ENCODE measurements around the gene C19orf12. TPM values are rescaled to one million over a fixed set of nuclear protein-coding genes. Genes with fewer than 3 reads are reported as not detected.

The C19orf12 gene
- total RNA-seq = 18.4 and 22.6 TPM in 2 replicates

GRCh38 chr19:29714953-29715700 is at the start of gene C19orf12:
Gene C19orf12 (minus strand): TSS chr19:29715261. CDS start chr19:29708413, 6,848 bp downstream.
- no peak for DNase-seq (ENCODE audit: low read depth, low spot score)

GRCh38 chr19:29764361-29764760 is 49.3 kb upstream of the C19orf12 start:
- no peak for DNase-seq (ENCODE audit: low read depth, low spot score)

GRCh38 chr19:29763196-29763595 is 48.1 kb upstream of the C19orf12 start:
- DNase-seq (ENCODE audit: low read depth, low spot score) = no peak

GRCh38 chr19:29761575-29762232 is 46.6 kb upstream of the C19orf12 start:
- no peak for DNase-seq (ENCODE audit: low read depth, low spot score)

- DNase-seq (ENCODE audit: low read depth, low spot score) = no peak
Observed at GRCh38 chr19:29760752-29761502, 45.9 kb upstream of the C19orf12 start.

- DNase-seq (ENCODE audit: low read depth, low spot score) = no peak
Observed at GRCh38 chr19:29759359-29759758, 44.3 kb upstream of the C19orf12 start.

- DNase-seq (ENCODE audit: low read depth, low spot score) = no peak
Observed at GRCh38 chr19:29758863-29759262, 43.8 kb upstream of the C19orf12 start.

GRCh38 chr19:29757551-29757950 is 42.5 kb upstream of the C19orf12 start:
- no peak for DNase-seq (ENCODE audit: low read depth, low spot score)

- no peak for DNase-seq (ENCODE audit: low read depth, low spot score)
Observed at GRCh38 chr19:29753934-29754305, 38.9 kb upstream of the C19orf12 start.

- DNase-seq (ENCODE audit: low read depth, low spot score) = no peak
Observed at GRCh38 chr19:29753190-29753933, 38.3 kb upstream of the C19orf12 start.

GRCh38 chr19:29752450-29753025 is 37.5 kb upstream of the C19orf12 start:
- no peak for DNase-seq (ENCODE audit: low read depth, low spot score)

GRCh38 chr19:29751932-29752331 is 36.9 kb upstream of the C19orf12 start:
- no peak for DNase-seq (ENCODE audit: low read depth, low spot score)

GRCh38 chr19:29750001-29750400 is 34.9 kb upstream of the C19orf12 start:
- DNase-seq (ENCODE audit: low read depth, low spot score) = no peak

GRCh38 chr19:29748996-29749849 is 34.2 kb upstream of the C19orf12 start:
- no peak for DNase-seq (ENCODE audit: low read depth, low spot score)

GRCh38 chr19:29745253-29745652 is 30.2 kb upstream of the C19orf12 start:
- no peak for DNase-seq (ENCODE audit: low read depth, low spot score)

GRCh38 chr19:29743681-29744080 is 28.6 kb upstream of the C19orf12 start:
- DNase-seq (ENCODE audit: low read depth, low spot score) = no peak

GRCh38 chr19:29741776-29742175 is 26.7 kb upstream of the C19orf12 start:
- DNase-seq (ENCODE audit: low read depth, low spot score) = no peak

- DNase-seq (ENCODE audit: low read depth, low spot score) = no peak
Observed at GRCh38 chr19:29741226-29741625, 26.2 kb upstream of the C19orf12 start.

GRCh38 chr19:29737461-29738000 is 22.5 kb upstream of the C19orf12 start:
- no peak for DNase-seq (ENCODE audit: low read depth, low spot score)

- DNase-seq (ENCODE audit: low read depth, low spot score) = no peak
Observed at GRCh38 chr19:29735829-29736228, 20.8 kb upstream of the C19orf12 start.
